Lower lobe of right lung (tissue), 2 donors: ENCODE measurements around the gene PALM. TPM values are rescaled to one million over a fixed set of nuclear protein-coding genes. Genes with fewer than 3 reads are reported as not detected.
"Not testable (repeated sequence)": the region's sequence is repeated elsewhere in the genome, so short reads cannot be mapped to it uniquely, and the experiment has no call there.

Experiments used
- ATAC-seq, 2 donors: fragments of 200-7000 bp; cut with Tn5 transposase; one replicate each; pipeline ENCODE4 v1.9.1; 2020 to 2022; ENCODE audit warnings: mild to moderate bottlenecking in 2 of 2, moderate library complexity in 2 of 2
- DNase-seq: peaks from one replicate; pipeline ENCODE4 v3.0.0-alpha.2; 2020
- H3K27ac ChIP-seq: fragments of 200-600 bp; one replicate; pipeline ENCODE4 v1.8.0; 2022
- H3K27me3 ChIP-seq: fragments of 200-600 bp; one replicate; pipeline ENCODE4 v1.8.0; 2022; ENCODE audit warnings: low read depth
- H3K36me3 ChIP-seq: fragments of 200-600 bp; one replicate; pipeline ENCODE4 v1.8.0; 2022; ENCODE audit warnings: mild to moderate bottlenecking
- H3K4me1 ChIP-seq: fragments of 200-600 bp; one replicate; pipeline ENCODE4 v1.8.0; 2022
- H3K4me3 ChIP-seq: fragments of 200-600 bp; one replicate; pipeline ENCODE4 v1.8.0; 2022; ENCODE audit warnings: mild to moderate bottlenecking
- H3K9me3 ChIP-seq: fragments of 200-600 bp; one replicate; pipeline ENCODE4 v1.8.0; 2022
- CTCF ChIP-seq: fragments of 200-600 bp; IDR thresholded peaks from one replicate; pipeline ENCODE4 v1.8.0; 2022; ENCODE audit warnings: antibody characterized with exemption, mild to moderate bottlenecking
- intact Hi-C: fragments of 100-400 bp; cut with DNase I; formaldehyde crosslinking; loops from one replicate; pipeline ENCODE4 v1.11.0; 2022
- total RNA-seq: library from RNA; stranded (reverse); fragmentation: NEBNext Ultra II Directional; extraction: Animal tissue kit (Norgen Biotek cat#: 25700); gene quantifications from one replicate; pipeline ENCODE4 v1.2.1, GENCODE V29; 2021
- donor health status: DM: no; HTN: yes; CAD: no; lungs with severe emphysema.

The PALM gene
- total RNA-seq, 1 donor from 2014 or later, result 37.0 TPM

- no peak for DNase-seq
- Histone ChIP-seq H3K4me1 (peaks cover 19% of the 10 kb centered on the region), H3K27me3 (peaks cover 12% of the 10 kb centered on the region), H3K9me3 (no peaks in the 10 kb centered on the region), H3K36me3 (peaks cover 7% of the 10 kb centered on the region), H3K4me3 (no peak overlapping the region), H3K27ac (no peak overlapping the region)
- ATAC-seq, result no peak
- TF ChIP-seq CTCF, result no peak
- intact Hi-C loops, result no loop called here
Measured at GRCh38 chr19:725461-726089, 16.8 kb downstream of the PALM start.

- ATAC-seq, result peak; percentile 4 to 21
- intact Hi-C loops, result no loop called here
- Histone ChIP-seq H3K27ac (peak overlapping the region; percentile 82), H3K4me1 (peaks cover 19% of the 10 kb centered on the region), H3K9me3 (no peaks in the 10 kb centered on the region), H3K36me3 (peaks cover 7% of the 10 kb centered on the region), H3K4me3 (no peak overlapping the region), H3K27me3 (peaks cover 5% of the 10 kb centered on the region)
- no peak for DNase-seq
- no peak for TF ChIP-seq CTCF
Measured at GRCh38 chr19:726993-727956, 18.5 kb downstream of the PALM start.

GRCh38 chr19:728011-728410, 19.3 kb downstream of the PALM start:
- no peak overlapping the region for H3K4me3 ChIP-seq
- ATAC-seq (peak; percentile 72 to 76), DNase-seq (peak; percentile 67)
- no peak for TF ChIP-seq CTCF
- no peaks in the 10 kb centered on the region for H3K9me3 ChIP-seq
- peaks cover 5% of the 10 kb centered on the region for H3K27me3 ChIP-seq
- intact Hi-C loops, result no loop called here
- peaks cover 11% of the 10 kb centered on the region for H3K4me1 ChIP-seq
- H3K27ac ChIP-seq, result peak overlapping the region; percentile 82
- H3K36me3 ChIP-seq, result peaks cover 7% of the 10 kb centered on the region

- ATAC-seq, intact Hi-C loops, H3K36me3 ChIP-seq, H3K27ac ChIP-seq, DNase-seq, H3K9me3 ChIP-seq, H3K27me3 ChIP-seq, H3K4me3 ChIP-seq, H3K4me1 ChIP-seq: not testable (repeated sequence)
Measured at GRCh38 chr19:729564-729963, 20.8 kb downstream of the PALM start.

GRCh38 chr19:729965-730668, 21.4 kb downstream of the PALM start:
- H3K27ac ChIP-seq, result no peak overlapping the region

More at GRCh38 chr19:729965-730668, 21.4 kb downstream of the PALM start:
- DNase-seq (no peak), ATAC-seq (no peak)
- Histone ChIP-seq H3K4me3 (no peak overlapping the region), H3K36me3 (peaks cover 7% of the 10 kb centered on the region), H3K4me1 (peaks cover 9% of the 10 kb centered on the region), H3K27me3 (no peaks in the 10 kb centered on the region), H3K9me3 (no peaks in the 10 kb centered on the region)
- intact Hi-C loops, result loop anchor here (5.0 kb wide), 1 partner anchor 63 kb away; no protein-coding TSS in a partner anchor
- no peak for TF ChIP-seq CTCF
